Umbilical cord (tissue), 2 donors: ENCODE data around the gene PRDM4. TPM values are rescaled to one million over a fixed set of nuclear protein-coding genes. Genes with fewer than 3 reads are reported as not detected.
"Not testable (repeated sequence)": the region's sequence is repeated elsewhere in the genome, so short reads cannot be mapped to it uniquely, and the experiment has no call there.

Experiments used
- DNase-seq: peaks from one replicate; pipeline ENCODE4 v3.0.0-alpha.2; 2015; ENCODE audit warnings: low spot score
- total RNA-seq: library from RNA; depleted of rRNA; stranded (reverse); fragments of >200 nt; gene quantifications from one replicate; pipeline ENCODE4 v1.2.3, GENCODE V29; 2014; ENCODE audit warnings: low replicate concordance; ENCODE audit not compliant: insufficient read depth

PRDM4 gene
- total RNA-seq, 1 donor from 2014 or later = 19.3 TPM

DNA sequence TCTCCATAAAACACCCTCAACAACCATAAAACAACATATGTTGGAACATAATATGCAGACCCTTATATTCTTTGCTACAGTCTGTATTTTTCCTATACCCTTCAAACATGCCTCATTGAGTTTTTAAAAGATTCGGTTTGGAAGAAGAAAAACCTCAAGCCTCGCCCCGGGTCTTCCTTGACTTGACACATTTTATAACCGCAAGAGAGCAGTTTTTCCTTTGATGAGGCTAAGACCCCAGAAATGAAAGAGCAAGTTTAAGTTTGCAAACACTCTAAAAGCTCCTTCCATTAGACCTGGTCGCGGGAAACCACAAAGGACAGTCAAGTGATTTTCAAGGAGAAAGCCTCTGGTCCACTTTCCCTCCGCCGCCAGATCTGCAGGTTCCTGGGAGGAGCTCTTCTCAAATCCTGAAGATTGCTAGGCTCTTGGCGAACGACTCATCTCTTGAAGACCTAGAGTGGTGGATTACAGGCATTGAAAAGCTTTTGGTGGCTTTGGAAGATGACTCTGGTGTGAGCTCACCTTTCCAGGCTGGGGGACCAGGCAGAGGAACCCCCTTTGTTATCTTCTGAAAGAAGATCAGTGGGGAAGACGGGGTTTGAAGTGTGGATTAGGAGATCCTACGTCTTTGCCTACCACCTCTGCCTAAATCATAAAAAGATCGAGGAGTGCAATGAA, 13.6 kb upstream of the PRDM4 start, which contains the start of gene ASCL4:
Gene ASCL4, plus strand, starts transcription at position 356 of the 681 bp plus-strand sequence. CDS start 515 bp downstream, outside the sequence.
- no peak for DNase-seq

DNA sequence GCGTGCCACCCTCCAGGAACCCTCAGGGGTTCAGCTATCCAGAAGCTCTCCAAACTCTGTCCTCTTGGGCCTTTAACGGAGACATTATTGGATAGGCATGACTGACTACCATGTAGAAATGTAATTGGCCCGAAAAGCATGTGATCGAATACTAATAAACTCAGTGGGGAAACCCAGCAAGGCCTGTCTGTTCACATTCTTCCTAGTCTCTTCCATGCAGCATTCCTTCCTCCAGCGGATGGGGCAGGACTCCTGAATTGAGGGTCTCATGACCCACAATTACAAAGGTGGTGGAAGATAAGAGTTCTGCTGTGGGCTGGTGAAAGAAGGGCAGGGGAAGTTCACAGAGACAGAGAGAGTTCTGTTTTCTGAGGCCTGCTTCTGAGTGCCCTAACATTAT, 6.5 kb upstream of the PRDM4 start:
- no peak for DNase-seq

DNA sequence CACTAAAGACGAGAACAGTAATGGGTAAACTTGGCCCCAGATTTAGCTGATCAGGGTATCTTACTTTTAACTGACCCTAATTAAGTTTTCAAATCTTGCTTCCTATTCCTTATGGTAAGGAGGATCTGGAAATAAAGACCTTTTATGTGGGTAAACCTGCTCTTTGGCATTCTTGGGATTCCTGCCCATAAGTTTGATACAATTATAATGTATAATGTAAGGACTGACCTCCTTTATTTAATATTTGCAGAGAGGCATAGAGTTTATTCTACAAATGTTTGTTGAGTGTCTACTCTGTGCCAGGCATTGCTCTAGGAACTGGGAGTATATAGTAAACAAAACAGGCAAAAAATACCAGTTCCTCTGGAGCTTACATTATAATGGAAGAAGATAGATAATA, 4.4 kb upstream of the PRDM4 start:
- DNase-seq = no peak

DNA sequence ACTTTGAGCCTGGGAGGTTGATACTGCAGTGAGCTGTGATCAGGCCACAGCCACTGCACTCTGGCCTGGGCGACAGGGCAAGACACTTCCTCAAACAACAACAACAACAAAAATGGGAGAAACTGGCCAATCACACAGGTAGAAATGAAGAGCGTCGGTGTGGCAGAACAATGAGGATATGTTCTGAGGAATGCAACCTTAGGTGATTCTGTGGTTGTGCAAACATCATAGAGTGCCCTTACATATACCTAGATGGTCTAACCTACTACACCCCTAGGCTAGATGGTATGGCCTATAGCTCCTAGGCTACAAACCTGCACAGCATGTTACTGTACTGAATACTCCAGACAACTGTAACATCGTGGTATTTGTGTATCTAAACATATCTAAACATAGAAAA, 3.7 kb upstream of the PRDM4 start:
- DNase-seq = no peak

DNA sequence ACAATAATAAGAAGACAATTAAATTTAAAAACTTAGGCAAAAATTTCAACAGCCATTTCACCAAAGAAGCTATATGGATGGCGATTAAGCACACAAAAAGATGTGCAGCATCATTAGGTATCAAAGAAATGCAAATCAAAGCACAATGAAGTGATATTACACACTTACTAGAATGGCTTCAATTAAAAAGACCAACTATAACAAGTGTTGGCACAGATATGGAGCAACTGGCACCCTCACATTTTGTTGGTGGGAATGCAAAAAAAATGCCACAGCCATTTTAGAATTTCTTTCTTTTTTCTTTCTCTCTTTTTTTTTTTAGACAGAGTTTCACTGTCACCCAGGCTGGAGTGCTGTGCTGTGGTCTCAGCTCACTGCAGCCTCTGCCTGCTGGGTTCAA, 1.9 kb upstream of the PRDM4 start:
- DNase-seq = no peak

DNA sequence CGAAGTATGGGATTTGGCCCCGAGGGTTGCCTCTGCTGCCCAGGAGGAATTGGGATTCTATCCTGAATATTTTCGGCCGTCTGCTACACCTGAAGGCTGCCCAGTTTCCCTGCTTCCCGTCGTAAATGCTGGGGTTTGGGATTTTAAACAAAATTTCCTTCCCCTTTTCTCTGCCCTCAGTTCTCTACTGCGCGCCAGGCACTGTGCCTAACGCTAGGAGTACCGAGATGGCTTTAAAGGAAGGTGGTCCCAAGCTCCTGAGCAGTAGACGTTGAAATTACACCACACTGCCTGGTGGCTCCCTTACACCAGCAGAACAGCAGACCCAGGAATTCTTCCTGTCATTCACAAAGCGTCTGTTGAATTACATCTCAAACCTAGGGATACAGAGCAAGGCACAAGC, 566 bp upstream of the PRDM4 start:
- no peak for DNase-seq

DNA sequence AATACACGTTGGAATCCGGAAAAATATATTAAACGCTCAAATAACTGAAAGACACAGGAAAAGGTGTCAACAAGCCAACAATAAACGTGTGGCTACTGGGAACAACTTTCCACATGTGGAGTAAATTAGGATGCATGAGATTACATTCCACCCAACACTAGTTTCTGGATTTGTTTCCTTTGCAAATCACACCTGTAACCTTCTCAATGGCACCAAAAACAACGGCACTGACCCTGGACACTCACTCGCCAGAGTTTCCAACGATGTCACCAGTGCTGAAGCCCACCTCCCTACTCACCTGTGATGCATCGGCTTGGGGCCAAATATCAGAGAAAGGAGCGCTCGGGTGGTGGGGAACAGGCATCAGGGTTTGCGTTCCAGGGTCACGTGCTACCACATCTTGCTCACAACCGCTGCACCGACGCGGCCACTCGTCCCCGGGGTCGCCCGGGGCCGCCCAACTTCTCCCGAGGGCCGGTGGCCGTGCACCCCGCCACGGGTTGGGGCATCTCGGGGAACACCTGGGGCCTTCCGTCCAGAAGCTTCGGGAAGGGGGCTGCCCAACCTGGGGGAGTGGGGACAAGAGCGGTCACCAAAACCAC, 629 bp downstream of the PRDM4 start:
- DNase-seq = peak; percentile 25

DNA sequence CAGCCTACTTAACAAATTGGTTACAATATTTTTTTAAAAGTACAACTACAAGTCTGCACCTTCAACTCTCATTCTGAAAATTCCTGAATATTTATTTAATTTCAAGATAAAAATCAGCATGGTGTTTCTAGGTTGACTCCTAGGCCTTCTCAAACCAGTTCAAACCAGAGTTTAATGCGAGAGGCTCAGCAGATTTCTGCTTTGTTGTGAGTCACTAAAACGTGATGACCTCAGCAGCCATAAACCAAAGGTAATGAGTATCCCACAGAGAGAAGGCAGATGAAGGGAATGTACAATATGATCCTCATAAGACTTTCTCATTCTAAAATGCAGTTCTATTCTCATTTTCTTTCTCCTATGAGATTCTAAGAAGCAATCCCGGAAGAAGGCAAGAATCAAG, 1.5 kb downstream of the PRDM4 start:
- DNase-seq = peak; percentile 89

DNA sequence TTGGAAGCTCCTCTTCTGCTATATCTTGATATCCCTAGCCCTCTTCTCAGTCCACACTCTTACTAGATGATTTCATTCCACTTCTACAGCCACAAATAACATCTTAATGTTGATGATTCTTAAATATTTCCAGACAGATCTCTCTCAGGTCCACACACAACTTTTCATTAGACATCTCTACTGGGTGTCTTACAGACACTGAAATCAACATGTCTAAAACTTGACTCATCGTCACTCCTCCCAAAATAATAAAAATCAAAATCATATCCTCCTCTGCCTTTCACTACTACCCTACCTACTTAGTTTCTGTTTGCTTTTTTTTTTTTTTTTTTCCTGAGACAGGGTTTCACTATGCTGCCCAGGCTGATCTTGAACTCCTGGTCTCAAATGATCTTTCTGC, 11.9 kb downstream of the PRDM4 start:
- DNase-seq = no peak

DNA sequence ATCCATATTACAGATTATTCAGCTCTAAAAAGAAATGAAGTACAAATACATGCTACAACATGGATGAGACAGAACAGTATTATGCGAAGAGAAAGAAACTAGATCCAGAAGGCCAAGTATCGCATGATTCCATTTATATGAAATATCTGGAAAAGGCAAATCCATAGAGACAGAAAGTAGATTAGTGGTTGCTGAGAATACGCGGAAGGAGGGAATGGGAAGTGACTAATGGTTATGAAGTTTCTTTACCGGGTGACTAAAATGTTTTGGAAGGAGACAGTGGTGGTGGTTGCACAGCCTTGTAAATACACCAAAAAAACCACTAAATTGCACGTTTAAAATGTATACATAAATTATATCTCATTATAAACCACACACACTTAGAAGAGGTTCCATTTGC, 12.5 kb downstream of the PRDM4 start:
- DNase-seq = no peak

DNA sequence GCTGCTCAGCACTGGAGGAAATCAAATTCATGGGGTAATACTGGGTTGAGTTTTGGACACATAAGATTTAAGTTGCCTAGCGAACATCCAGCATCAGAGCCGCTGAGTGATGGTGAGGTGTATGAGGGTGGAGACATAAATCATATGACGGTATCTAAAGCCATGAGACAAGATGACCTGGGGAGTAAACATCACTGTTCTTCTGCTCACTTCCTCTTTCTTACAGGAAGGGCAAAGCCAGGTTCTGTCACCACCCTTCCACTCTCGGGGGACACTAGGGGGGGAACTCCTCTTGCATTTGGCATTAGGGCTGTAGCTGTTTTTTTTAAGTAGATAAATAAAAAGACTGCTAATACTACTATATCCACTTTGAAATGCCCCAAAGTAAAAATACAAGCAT, 24.0 kb downstream of the PRDM4 start:
- no peak for DNase-seq

DNA sequence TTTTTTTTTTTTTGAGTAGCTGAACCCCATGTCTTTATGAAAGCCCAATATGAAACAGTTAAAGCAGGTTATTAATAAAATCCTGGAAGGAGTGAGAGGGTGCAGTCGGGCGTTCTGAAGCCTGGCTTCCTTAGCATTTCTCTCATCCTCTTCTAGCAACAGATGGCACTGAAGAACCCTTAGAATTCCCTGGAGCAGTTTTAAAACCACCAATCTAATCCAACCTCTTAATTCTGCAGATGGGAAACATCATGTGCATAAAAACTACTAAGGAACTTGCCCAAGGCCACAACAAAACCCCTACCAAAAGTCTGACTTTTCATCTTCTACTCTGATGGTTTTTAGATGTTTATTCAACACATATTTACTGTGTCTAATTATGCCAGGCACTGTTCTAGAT, 25.2 kb downstream of the PRDM4 start:
- DNase-seq = no peak

DNA sequence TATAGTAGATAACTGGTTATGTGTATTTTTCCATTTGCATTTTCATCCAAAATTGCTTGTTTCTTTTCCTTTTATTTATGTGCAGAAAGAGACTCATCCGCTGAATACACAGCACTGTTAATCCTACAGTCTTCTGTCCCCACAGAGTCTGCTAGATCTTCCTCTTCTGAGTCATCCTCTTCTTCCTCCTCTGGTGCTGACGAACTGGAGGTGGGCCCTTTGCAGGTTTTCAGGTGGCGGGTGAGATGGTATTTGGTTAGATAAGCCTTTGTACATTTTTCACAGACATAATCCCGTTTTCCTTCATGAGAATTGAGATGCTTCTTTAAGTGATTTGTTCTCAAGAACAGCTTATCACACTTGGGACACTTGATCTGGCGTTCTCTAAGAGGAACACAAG, 26.8 kb downstream of the PRDM4 start:
- no peak for DNase-seq

DNA sequence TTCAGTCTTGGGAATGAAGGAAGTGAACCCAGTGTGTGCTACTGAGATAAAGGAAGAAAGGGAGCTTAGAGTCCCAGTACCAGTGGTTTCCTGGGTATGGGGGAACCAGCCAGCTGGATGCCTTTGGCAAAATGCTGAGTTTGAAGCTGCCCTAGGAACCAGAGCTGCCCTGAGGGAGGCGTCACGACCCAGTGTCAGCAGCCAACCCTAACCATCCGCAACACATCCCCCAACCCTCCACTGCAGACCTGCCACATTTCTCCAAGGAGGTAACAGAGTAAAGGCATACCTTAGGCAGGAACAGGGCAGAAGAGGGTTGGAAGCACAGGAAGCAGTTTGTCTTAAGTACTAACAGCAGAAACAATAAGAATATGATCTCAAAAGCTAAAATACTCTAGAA, 28.6 kb downstream of the PRDM4 start:
- no peak for DNase-seq

DNA sequence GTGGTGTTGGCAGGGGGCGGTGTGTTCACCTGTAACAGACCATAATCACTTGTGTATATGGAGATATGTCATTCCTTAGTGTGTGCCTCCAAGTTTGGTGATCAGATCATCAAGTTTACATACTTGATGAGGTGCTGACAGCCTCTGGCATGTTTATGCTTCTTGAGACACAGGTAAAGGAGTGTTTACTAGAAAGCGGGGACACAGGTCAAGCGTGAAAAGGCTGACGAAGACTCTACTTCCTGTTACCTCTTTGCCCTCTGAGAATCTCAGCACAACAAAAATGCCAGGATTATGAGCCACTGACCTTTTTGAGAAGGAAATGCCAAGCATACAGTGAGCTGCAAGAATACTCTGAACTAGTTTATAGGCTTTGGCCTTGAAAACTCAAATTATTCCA, 29.6 kb downstream of the PRDM4 start:
- DNase-seq = no peak

DNA sequence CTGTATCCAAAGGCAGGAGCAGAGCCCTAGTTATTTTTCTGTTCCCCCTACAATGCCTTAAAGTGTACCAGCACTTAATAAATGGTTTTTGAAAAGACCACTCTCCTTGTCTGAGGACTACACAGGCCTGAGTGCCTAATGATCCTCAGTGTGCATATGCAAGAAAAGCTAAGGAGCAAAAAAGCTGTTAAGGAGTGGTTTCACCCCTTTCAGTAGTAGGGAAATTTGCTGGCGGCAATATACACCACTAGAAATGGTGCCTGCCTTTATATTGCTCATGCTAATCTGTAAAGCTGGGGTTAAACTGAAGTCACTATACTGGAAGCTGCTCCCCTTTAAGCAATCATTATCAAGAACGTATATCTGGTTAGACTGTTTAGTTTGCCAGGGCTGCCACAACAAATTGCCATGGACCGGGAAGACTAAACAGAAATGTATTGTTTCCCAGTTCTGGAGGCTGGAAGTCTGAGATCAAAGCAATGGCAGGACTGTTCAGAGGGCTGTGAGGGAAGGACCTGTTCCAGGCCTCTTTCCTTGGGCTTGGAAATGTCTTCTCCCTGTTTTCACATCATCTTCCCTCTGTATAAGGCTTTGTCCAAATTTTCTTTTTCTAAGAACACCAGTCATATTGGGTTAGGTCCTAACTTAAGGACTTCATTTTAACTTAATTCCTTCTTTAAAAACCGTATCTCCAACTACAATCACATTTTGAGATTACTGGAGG, 30.2 kb downstream of the PRDM4 start:
- no peak for DNase-seq

DNA sequence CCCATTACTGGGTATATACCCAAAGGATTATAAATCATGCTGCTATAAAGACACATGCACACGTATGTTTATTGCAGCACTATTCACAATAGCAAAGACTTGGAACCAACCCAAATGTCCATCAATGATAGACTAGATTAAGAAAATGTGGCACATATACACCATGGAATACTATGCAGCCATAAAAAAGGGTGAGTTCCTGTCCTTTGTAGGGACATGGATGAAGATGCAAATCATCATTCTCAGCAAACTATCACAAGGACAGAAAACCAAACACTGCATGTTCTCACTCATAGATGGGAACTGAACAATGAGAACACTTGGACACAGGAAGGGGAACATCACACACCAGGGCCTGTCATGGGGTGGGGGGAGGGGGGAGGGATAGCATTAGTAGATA, 33.2 kb downstream of the PRDM4 start:
- not testable (repeated sequence) for DNase-seq

DNA sequence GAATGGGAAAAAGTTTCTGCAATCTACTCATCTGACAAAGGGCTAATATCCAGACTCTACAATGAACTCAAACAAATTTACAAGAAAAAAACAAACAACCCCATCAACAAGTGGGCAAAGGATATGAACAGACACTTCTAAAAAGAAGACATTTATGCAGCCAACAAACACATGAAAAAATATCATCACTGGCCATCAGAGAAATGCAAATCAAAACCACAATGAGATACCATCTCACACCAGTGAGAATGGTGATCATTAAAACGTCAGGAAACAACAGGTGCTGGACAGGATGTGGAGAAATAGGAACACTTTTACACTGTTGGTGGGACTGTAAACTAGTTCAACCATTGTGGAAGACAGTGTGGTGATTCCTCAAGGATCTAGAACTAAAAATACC, 33.6 kb downstream of the PRDM4 start:
- DNase-seq = not testable (repeated sequence)

DNA sequence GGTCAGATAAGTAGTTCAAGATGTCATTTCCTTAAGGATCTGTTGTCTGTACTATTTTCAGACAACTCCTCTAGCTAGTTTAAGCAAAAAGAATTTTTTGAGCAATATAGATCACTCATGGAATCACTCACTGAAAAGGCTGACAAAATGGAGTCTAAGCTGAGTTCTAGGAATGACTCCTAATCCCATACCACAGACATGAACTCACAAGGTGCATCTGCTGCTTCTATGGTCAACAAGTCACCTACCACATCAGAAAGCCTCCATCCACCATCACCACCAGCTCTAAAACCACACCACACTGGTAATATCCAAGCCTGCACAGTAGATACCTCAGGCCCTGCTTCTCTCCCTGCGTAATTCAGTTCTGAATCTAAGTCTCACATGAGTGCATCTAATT, 42.3 kb downstream of the PRDM4 start:
- DNase-seq = no peak

DNA sequence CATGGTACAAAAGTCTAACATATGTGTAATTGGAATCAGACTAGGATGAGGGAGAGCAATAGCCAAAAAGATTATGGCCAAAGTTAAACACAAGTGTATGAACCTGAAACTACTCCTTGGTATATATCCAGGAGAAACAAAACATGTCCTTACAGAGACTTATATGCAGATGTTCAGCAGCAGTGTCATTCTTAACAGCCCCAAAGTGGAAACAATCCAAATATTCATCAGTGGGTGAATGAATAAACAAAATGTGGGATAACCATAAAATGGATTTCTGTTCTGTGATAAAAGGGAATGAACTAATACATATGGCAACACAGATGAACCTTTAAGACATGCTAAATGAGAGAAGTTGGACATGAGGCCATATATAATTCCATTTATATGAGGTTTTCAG, 45.2 kb downstream of the PRDM4 start:
- no peak for DNase-seq

DNA sequence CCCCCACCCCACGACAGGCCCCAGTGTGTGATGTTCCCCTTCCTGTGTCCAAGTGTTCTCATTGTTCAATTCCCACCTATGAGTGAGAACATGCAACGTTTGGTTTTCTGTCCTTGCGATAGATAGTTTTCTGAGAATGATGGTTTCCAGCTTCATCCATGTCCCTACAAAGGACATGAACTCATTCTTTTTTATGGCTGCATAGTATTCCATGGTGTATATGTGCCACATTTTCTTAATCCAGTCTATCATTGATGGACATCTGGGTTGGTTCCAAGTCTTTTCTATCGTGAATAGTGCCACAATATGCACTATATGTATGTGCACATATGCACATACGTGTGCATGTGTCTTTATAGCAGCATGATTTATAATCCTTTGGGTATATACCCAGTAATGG, 55.4 kb downstream of the PRDM4 start:
- not testable (repeated sequence) for DNase-seq

DNA sequence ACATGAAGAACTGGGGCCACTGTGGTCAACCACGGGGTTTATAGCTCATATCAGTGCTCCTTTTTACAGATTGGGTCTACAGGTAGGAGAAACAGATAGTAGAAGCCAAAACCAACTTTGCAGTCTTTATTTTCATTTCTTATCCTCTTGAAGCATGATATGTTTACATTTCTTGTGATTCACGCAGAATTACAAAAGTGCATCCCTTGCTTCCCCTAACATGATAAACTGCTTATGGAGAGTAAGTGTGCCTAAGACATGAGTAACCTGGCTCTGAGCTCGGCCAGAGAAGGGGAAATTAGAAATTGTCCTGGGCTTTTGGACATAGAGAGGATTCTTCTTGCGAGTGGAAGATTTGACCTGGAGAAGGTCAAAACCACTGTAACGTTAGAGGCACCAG, 56.9 kb downstream of the PRDM4 start:
- DNase-seq = no peak

DNA sequence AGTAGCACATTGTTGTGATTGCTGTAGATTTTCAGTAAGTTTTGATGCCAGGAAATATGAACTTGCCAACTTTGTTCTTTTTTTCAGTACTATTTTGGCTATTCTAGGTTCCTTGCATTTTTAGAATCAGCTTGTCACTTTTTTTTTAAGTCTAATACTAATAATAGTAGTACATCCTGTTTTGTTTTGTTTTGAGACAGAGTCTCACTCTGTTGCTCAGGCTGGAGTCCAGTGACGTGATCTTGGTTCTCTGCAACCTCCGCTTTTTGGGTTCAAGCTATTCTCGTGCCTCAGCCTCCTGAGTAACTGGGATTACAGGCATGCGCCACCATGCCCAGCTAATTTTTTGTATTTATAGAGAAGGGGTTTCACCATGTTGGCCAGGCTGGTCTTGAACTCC, 58.8 kb downstream of the PRDM4 start:
- no peak for DNase-seq
